ENCODE results near the gene NPPB.

The NPPB gene

DNA sequence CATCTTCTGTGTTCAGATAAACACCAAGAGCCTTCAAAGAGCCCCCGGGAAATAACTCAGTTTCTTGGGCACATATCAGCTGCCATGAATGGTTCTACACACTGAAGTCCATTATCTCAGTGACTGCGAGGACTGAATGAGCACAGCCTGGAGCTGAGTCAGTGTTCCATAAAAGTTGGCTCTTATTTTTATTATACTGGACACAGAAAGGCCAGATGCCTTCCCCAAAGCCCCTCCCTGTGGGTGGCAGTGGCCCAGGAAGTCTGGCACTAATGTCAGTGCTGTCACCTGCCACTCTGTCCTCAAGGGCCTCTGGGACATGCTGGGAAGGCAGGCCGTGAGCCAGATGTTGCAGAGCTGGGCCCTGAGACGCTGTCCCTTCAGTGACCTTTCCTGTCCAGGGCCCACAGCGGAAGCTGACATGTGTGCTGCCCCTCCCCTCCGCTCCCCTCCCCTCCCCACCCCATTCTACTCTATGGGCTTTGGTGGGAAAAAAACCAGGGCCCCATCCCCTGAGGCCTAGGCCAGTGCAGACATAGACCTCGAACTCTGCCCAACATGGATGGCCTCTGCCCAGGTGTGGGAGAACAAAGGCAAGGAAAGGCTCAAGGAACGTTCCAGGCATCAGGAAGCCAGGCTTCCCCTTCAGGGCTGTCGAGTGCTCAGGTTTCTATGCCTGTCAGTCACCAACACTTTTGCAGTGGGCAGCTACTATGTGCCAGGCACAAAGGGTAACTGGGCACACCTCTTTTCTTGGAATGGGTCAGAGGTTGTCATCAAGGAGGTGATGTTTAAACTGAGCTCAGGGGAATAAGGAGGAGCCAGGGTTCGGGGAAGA, 22.4 kb upstream of the NPPB start:
- no peak for DNase-seq

DNA sequence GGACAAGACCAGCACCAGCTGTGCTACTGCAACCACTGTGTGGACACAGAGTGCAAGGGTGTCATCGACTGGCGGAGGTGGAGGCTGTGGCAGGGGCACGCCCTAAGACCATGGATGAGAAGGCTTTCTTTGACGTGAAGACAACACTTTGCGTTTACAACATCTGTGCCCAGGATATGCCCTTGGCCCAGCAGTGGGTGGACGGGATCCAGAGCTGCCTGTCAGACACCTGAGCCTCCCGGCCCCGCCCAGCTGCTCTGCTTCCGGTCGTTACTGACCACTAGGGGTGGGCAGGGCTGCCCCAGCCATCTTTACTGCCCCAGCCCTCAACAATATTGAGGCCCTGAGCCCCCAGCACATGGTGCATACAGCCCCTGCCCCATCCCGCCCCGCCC, 21.4 kb upstream of the NPPB start:
- DNase-seq: no peak

DNA sequence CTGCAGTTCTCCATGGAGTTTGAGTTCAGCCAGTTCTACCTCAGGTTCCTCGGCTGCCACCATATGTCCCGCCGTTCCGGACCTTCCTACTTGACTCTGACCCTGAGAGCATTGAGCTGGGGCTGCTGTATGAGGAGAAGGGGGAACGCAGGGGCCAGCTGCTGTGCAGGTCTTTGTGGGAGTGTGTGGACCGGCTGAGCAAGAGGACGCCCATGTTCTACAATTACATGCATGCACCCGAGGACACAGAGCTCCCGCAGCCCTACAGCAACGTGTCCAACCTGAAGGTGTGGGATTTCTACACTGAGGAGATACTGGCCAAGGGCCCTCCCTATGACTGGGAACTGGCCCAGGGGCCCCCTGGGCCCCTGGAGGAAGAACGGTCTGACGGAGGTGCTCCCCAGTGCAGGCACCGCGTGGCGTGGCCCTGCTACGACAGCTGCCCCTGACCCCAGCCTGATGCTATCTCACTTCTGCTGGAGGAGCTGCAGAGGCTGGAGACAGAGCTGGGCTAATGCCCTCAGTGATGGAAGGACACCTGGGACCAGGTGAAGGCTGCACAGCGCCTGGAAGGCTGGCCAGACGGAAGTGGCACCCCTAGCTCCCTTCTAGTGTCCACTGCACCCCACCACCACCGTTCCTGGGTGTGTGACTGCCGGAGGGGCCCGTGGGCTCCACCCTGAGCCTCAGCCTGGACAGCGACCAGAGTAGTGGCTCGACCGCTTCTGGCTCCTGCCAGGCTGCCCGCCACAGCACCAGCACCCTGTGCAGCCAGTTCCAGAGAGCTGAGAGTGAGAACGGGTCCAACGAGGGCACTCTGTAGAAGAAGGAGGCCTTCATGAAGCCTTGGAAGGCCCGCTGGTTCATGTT, 20.8 kb upstream of the NPPB start:
- DNase-seq: no peak

DNA sequence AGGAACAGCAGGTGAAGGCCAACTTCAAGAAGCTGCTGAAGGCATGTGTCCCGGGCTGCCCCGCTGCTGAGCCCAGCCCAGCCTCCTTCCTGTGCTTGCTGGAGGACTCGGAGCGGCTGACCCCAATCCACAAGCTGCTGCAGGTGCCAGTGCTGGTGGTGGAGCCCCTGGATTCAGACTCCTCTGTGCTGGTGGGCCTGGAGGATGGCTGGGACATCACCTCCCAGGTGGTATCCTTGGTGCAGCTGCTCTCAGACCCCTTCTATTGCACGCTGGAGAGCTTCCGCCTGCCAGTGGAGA, 20.1 kb upstream of the NPPB start:
- no peak for DNase-seq

DNA sequence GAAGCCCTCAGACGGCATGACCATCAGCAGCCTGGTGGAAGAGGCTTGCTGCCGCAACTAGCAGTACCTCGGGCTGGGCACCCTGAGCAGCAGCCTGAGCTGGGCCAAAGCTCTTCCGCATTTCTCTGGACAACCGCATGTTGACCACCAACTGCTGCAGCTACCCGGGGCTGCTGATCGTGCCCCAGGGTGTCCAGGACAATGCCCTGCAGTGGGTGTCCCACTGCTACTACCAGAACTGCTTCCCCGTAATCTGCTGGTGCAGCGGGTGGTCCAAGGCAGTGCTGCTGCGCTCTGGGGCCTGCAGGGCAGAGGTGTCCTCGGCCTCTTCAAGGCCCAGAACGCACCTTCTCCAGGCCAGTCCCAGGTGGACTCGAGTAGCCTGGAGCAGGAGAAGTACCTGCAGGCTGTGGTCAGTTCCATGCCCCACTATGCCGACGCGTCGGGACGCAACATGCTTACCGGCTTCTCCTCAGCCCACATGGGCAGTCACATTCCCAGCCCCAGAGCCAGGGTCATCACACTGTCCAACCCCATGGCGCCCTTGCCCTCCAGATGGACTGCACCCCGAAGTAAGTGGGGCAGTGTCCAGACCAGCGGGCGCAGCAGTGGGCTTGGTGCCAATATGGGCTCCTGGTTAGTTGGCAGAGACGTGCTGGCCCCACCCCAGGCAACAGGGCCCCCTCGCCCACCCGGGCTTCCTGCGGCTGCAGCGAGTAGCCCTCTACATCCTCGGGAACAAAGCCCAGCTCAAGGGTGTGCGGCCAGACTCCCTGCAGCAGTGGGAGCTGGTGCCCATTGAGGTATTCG, 19.5 kb upstream of the NPPB start:
- no peak for DNase-seq

DNA sequence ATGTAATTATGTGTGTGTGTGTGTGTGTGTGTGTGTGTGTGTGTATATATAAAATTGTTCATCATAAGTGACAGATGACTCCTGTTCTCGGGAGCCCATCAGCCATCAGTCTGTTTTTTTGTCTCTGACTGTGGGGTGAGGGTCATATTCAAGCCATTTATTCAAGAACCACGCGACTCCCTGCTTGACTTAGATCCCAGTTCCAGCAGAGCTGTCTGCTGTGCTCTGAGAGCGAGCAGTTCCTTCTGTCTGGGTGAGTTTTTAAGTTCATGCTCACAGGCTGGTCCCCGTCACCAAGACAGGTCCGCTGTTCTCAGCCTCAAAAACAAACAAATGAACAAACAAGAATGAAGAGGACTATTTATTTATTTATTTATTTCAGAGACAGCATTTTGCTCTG, 18.3 kb upstream of the NPPB start:
- no peak for DNase-seq

DNA sequence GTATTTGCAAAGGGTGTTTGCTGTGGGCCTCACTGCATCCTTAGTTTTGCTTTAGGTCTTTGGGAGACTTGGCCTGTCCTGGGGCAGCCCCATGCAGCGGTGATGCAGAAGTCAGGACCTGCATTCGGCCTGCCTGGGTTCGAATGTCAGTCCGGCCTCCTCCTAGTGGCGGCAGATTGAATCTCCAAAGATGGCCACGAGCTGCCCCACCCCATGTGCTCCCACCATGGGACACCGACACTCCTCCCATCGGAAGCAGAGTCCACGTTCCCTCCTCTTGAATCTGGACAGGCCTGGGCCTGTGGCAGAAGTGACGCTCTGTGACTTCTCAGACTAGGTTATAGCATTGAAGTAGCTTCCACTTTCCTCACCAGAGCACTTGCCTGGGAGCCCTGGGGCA, 16.3 kb upstream of the NPPB start:
- no peak for DNase-seq

DNA sequence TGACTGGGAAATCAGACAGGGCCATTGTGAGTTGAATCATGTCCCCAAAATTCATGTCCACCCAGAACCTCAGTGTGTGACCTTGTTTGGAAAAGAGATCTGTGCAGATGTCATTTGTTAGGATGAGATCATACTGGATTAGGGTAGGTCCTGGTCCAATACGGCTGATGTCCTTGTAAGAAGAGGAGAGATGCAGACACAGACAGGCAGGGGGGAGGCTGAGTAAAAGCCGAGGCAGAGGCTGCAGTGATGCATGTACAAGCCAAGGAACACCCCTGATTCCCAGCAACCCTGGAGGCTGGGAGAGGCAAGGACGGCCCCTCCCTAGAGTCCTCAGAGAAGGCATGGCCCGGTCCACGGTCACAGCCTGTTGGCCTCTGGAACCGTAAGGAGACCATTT, 15.9 kb upstream of the NPPB start:
- DNase-seq: no peak

DNA sequence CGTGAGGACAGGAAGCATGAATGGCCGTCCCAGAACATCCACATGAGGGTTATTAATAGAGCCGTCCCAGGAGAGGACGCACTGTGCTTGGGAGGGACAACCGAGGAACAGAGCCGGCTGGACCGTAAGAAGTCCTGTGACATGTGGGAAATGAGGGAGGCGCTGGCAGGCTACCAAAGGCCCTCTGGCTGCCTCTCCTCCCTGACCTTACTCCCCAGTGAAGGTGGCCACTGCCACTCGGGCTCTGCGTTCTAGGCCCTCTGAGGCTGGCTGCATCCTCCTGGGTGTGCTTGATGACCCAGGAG, 15.5 kb upstream of the NPPB start:
- no peak for DNase-seq

DNA sequence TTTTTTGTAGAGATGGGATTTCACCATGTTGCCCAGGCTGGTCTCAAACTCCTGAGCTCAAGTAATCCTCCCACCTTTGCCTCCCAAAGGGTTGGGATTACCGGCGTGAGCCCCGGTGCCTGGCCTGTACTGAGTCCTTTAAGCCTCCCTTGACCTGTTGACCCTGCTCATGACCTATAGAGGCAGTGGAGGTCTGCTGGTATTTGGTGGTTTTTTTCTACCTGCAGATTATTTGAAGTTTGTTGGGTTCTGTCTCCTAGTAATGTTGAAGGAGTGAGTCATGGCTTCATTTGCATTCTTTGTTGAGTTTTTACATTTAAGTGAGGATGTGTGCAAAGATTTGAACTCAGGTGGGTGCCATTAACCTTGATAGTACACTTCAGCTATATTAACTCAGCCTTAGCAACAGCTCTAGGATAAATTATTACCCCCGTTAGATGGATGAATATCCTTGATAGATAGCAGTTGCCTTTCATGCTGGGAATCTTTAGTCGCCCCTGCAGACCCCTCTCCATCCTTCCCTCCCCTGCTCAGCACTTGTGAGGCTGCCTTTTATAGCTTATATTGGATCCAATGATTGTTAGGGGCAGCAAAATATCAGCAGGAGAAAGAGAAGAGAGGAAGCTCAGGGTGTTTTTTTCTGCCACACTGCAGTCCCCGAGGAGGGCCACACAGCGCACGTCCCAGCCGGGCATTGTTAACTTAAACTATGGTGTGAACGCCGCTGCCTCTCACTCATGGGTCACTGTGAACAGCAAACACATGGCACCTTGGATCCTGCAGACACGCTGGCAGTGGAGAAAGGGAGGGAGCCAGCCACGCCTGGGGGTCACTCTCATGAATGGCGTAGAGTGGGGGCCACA, 14.9 kb upstream of the NPPB start:
- no peak for DNase-seq

DNA sequence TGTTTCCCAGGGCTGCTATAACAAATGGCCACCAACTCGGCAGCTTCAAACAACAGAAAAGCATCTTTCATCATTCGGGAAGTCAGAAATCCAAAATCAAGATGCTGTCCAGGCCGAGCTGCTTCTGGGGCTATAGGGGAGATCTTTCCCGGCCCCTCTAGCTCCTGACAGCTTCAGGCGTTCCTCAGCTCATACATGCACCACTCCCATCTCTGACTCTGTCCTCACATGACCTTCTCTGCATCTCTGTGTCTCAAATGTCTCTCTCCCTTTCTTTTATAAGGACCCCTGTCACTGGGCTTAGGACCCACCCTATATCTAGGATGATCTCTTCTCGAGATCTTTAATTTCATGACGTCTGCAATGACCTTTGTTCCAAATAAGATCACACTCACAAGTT, 13.8 kb upstream of the NPPB start:
- no peak for DNase-seq

DNA sequence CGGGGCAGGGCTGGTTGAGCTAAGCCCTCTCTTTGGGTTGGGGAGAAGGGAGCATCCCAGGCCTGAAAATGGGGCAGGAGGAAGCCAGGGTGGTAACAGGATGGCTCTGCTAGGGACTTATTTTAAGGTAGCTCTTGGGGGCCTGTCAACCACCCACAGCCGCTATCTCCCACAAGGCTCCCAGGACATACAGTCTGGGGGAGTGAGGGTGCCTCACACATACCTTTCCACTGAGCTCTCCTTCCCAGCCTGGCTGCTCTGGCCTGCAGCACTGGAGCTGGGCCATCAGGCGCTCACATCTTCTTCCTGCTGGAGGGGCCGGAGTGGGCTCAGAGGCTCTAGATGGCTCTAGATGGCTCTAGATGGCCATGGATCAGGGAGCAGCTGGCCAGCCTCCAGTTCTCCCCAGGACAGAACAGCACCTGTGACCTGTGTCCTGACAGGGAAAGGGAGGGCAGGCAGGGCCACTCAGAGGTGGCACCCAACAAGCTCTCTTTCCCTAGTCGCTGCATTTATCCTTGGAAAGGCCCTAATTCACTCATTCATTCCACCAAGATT, 11.0 kb upstream of the NPPB start:
- no peak for DNase-seq

DNA sequence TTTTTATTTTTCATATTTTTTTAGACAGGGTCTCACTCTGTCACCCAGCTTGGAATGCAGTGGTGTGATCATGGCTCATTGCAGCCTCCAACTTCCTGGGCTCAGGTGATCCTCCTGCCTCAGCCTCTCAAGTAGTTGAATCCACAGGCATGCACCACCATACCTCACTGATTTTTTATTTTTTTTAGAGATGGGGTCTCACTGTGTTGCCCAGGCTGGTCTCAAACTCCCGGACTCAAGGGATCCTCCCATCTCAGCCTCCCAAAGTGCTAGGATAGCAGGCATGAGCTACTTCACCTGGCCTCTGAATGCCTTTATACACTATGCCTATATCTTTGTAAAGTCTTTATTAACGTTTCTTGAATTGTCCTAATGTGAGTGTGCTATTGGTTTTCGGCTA, 10.4 kb upstream of the NPPB start:
- no peak for DNase-seq

DNA sequence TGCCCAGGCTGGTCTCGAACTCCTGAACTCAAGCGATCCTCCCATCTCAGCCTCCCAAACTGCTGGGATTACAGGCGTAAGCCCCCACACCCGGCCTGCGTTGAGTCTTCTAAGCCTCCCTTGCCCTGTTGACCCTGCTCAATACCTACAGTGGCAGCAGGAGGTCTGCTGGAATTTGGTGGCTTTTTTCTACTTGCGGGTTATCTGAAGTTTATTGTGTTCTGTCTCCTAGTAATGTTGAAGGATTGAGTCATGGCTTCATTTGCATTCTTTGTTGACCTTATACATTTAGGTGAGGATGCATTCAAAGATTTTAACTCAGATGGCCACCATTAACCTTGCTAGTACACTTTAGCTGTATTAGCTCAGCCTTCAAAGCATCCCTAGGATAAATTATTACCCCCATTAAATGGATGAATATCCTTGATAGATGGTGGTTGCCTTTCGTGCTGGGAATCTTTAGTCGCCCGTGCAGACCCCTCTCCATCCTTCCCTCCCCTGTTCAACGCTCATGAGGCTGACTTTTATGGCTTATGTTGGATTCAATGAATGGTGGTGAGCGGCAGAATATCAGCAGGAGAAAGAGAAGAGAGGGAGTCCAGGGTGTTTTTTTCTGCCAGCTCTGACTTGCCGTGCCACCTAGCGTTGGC, 9.7 kb upstream of the NPPB start:
- DNase-seq: no peak

DNA sequence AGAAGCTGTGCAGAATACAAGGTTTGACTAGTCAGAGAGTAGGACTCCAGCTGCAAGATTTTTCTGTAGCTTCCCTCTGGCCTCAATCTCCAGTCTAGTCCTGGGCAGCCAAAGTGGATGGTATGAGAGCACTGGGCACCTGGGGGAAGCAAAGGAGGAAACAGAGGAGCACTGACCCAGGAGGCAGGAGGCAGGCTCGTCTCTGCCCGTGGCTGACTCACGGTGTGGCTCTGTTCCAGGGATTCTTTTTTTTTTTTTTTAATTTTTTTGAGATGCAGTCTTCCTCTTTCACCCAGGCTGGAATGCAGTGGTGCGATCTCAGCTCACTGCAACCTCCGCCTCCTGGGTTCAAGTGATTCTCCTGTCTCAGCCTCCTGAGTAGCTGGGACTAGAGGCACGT, 4.1 kb upstream of the NPPB start:
- peak; percentile 33 for DNase-seq

DNA sequence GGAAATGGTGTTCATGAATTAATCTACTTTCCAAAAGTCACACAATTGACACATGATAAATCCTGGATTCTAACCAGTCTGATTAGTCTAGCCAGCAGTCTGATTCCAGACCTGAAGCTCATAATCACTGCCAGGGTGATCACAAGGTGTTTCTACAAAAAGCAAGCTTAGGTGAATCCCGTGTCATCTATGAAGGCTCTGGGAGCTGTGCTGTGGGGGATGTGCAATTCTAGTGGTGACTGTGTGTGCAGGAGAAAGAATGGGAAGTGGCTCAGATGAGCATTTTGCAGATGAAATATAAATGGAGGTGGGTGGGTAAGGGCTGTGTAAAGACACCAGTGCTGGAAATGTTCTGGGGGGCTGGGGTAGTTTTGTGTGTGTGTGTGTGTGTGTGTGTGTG, 1.8 kb upstream of the NPPB start:
- DNase-seq: no peak

DNA sequence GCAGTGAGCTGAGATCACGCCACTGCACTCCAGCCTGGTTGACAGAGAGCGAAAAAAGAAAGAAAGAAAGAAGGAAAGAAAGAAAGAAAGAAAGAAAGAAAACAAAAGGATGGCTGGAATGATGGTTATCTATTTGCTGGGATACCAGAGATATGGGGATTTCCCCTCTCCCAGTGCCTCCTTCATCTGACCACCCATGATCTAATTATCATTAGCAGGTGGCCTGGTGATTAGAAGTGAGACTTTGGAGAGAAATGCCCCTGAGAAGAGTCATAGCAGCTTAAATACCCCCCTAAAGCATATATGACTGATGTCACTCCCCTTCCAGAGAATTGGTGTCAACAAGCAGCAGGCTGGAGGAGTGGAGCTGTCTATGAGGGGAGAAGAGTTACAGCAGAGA, 1.3 kb upstream of the NPPB start:
- DNase-seq: no peak

DNA sequence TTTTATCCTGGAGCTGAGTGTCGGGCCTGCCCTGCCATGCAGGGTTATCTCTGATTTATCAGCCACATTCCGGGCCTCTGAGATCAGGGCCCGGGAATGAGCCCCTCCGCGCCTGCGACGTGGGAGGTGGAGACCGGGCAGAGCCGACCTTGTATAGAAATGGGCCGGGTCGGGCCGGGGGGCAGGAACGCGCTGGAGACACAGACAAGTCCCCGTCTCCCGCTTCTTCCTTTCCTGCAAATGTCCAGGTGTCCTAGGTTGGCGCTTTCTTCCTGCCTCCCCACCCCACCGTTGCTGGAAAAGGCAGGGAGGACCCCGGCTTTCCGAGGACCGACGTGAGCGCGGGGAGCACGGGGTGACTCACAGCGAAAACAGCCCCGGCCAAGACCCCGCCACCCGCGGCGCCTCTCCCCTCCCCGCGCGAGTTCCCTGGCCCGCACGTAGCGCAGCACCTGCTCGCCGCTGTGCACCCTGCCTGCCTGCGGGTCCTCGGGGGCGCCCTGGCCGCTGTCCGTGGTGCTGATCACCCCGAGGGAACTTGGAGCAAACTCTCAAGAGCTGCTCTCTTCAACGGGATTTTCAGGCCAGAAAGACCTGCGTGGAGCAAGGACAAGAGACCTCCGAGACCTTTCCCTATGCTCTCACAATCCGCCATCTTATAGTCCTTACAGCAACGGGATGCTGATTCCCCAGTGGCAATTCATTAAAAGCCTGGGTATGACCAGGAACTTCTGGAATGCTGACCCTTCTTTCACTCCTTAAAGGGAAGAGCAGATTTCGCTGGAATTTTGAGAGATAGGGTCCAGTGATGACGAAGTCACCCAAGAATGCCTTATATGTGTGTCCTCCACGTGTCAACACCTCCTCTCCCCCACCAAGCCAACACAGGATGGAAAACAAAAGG, 475 bp upstream of the NPPB start:
- DNase-seq: peak; percentile 70

DNA sequence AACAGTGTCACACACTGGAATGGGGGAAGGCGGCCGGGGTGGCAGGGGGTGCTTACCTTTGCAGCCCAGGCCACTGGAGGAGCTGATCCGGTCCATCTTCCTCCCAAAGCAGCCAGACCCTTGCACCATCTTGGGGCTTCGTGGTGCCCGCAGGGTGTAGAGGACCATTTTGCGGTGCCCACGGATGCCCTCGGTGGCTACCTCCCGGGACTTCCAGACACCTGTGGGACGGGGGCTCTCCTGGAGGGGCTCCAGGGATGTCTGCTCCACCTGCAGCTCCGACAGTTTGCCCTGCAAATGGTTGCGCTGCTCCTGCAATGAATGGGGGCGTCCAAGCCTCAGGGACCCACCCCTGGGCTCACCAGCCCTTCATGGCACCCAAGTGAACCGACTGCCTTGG, 587 bp downstream of the NPPB start:
- DNase-seq: no peak

DNA sequence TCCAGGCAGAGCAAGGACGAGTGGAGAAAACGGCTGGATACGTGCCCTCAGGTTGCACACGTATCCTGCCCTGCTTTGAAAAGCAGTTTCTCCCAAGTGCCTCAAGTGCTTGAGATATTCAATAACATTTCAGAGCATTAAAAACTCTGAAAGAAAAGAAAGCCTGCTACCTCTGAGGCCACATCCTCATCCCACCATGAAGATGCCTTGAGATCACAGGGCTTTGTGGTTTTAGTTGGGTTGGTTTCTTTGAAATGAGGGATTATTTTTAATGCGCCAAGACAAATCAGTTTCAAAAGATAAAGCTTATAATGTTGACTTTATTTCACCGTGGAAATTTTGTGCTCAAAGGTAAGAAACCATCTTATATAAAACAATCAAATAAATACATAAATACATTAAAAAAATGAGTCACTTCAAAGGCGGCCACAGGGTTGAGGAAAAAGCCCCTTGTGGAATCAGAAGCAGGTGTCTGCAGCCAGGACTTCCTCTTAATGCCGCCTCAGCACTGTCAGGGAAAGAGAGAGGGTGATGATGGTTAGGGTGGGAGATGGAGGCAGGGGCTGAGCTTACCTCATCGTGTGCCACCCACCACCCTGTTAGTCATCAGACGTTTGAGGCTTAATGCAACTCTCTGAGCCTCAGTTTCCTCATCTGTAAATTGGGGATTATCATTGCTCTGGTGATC, 1.4 kb downstream of the NPPB start:
- no peak for DNase-seq

All from kidney glomerular epithelial cell (primary cell).